Lower lobe of right lung (tissue), 2 donors: Measurements from ENCODE around the gene JARID2. TPM values are rescaled to one million over a fixed set of nuclear protein-coding genes. Genes with fewer than 3 reads are reported as not detected.

ENCODE experiments used
- ATAC-seq, 2 donors: fragments of 200-7000 bp; cut with Tn5 transposase; one replicate each; pipeline ENCODE4 v1.9.1; 2020 to 2022; ENCODE audit warnings: mild to moderate bottlenecking in 2 of 2, moderate library complexity in 2 of 2
- DNase-seq: peaks from one replicate; pipeline ENCODE4 v3.0.0-alpha.2; 2020
- H3K27ac ChIP-seq: fragments of 200-600 bp; one replicate; pipeline ENCODE4 v1.8.0; 2022
- H3K27me3 ChIP-seq: fragments of 200-600 bp; one replicate; pipeline ENCODE4 v1.8.0; 2022; ENCODE audit warnings: low read depth
- H3K36me3 ChIP-seq: fragments of 200-600 bp; one replicate; pipeline ENCODE4 v1.8.0; 2022; ENCODE audit warnings: mild to moderate bottlenecking
- H3K4me1 ChIP-seq: fragments of 200-600 bp; one replicate; pipeline ENCODE4 v1.8.0; 2022
- H3K4me3 ChIP-seq: fragments of 200-600 bp; one replicate; pipeline ENCODE4 v1.8.0; 2022; ENCODE audit warnings: mild to moderate bottlenecking
- H3K9me3 ChIP-seq: fragments of 200-600 bp; one replicate; pipeline ENCODE4 v1.8.0; 2022
- intact Hi-C: fragments of 100-400 bp; cut with DNase I; formaldehyde crosslinking; loops from one replicate; pipeline ENCODE4 v1.11.0; 2022
- total RNA-seq: library from RNA; stranded (reverse); fragmentation: NEBNext Ultra II Directional; extraction: Animal tissue kit (Norgen Biotek cat#: 25700); gene quantifications from one replicate; pipeline ENCODE4 v1.2.1, GENCODE V29; 2021
- TF ChIP-seq, protein P1 (sequence below): fragments of 200-600 bp; IDR thresholded peaks from one replicate; pipeline ENCODE4 v1.8.0; 2022; ENCODE audit warnings: antibody characterized with exemption, mild to moderate bottlenecking
- donor health status: DM: no; HTN: yes; CAD: no; lungs with severe emphysema.

The JARID2 gene
- total RNA-seq, 1 donor from 2014 or later: 16.0 TPM

DNA sequence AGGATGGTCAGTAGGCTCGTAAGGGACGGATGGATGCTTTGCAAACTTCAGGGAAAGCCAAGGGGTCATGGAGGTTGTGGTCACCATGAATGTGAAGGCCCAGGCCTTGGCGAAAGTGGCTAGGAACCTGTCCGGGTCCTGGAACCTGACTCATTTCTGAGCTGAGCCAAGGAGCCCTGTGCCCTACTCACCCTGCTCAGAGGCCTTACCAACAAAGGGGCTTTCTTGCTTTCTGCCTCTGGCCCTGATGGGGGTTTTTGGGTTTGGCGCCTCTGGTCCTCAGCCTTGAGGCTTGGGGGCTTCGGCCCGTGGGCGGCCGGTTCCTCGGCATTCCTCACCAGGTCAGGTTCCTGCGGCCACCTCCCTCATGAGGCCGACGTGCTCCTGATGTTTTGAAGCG, 261.9 kb downstream of the JARID2 start:
- TF ChIP-seq, protein P1, sequence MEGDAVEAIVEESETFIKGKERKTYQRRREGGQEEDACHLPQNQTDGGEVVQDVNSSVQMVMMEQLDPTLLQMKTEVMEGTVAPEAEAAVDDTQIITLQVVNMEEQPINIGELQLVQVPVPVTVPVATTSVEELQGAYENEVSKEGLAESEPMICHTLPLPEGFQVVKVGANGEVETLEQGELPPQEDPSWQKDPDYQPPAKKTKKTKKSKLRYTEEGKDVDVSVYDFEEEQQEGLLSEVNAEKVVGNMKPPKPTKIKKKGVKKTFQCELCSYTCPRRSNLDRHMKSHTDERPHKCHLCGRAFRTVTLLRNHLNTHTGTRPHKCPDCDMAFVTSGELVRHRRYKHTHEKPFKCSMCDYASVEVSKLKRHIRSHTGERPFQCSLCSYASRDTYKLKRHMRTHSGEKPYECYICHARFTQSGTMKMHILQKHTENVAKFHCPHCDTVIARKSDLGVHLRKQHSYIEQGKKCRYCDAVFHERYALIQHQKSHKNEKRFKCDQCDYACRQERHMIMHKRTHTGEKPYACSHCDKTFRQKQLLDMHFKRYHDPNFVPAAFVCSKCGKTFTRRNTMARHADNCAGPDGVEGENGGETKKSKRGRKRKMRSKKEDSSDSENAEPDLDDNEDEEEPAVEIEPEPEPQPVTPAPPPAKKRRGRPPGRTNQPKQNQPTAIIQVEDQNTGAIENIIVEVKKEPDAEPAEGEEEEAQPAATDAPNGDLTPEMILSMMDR: no peak
- Histone ChIP-seq H3K9me3 (no peaks in the 10 kb centered on the region), H3K27me3 (no peaks in the 10 kb centered on the region), H3K4me1 (peaks cover 12% of the 10 kb centered on the region), H3K4me3 (no peak overlapping the region), H3K36me3 (peaks cover 83% of the 10 kb centered on the region), H3K27ac (no peak overlapping the region)
- ATAC-seq (no peak), DNase-seq (no peak)
- intact Hi-C loops: no loop called here

DNA sequence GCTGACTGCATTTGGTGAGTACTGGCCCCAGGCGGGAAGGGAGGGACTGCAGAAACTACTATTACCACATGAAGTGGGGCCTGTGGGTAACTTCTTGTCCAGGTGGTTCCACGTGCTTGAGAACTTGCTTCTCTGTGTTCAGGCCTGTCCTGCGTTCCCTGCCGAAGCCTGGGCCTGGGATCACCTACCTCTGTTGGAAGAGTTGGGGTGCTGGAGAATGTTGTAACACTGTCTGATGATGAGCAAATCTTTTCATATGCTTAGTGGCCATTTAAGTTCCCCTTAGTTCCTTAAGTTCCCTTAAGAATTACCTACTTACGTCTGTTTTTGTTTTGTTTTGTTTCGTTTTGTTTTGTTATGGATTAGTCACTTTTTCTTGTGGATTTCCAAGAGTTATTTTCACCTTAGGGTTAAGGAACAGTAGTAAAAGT, 262.6 kb downstream of the JARID2 start:
- ATAC-seq: no peak
- intact Hi-C loops: no loop called here
- peaks cover 12% of the 10 kb centered on the region for H3K4me1 ChIP-seq
- H3K4me3 ChIP-seq: no peak overlapping the region
- peaks cover 91% of the 10 kb centered on the region for H3K36me3 ChIP-seq
- TF ChIP-seq, protein P1: no peak
- H3K9me3 ChIP-seq: no peaks in the 10 kb centered on the region
- no peak for DNase-seq
- no peak overlapping the region for H3K27ac ChIP-seq
- no peaks in the 10 kb centered on the region for H3K27me3 ChIP-seq

DNA sequence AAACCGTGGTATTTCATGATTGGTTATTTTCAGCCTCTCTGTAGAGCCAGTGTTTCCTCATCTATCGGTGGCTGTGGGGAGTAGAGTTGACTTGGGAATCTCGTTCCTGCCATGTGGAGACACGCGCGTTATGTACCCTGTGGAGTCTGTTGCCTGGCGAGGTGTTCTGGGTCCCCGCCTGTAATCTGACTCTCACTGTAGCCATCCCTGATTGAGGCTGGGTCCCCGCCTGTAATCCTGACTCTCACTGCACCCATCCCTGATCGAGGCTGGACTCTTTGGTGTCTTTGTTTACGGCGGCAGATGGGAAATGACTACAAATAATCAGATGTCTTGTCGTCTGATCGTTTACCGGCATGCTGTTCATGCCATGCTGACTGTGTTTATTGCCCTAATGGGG, 263.1 kb downstream of the JARID2 start:
- intact Hi-C loops: no loop called here
- Histone ChIP-seq H3K27me3 (no peaks in the 10 kb centered on the region), H3K27ac (no peak overlapping the region), H3K4me3 (no peak overlapping the region), H3K4me1 (peaks cover 12% of the 10 kb centered on the region), H3K36me3 (peaks cover 94% of the 10 kb centered on the region), H3K9me3 (no peaks in the 10 kb centered on the region)
- TF ChIP-seq, protein P1: no peak
- no peak for ATAC-seq
- no peak for DNase-seq

DNA sequence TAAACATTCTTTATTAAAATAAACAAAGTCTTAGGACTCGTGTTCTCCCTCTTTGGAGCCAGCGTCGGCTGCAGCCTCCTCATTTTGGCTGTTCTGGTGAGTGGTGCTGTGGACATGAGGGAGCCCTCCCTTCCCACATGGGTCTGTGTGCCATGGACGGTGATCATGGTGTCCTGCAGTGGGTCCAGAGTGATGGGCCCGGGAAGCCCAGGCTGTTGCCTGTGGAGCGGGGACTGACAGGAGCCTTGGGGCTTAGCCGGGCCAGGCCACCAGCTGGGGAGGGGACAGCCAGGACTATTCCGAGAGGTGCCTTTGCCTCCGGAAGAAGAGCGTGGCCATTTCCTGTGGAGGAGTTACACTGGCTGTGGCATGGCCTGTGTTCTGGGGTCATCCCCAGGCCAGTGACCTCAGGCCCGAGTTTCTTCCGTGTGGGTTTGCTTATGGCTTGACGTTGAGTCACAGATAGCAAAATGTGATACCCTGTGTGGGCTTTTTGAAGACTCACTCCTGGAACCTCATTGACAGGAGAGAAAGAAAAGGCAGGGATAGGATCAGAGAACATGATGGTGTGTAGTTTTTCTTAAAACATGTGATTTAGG, 263.6 kb downstream of the JARID2 start:
- peaks cover 94% of the 10 kb centered on the region for H3K36me3 ChIP-seq
- H3K27me3 ChIP-seq: no peaks in the 10 kb centered on the region
- intact Hi-C loops: no loop called here
- no peak overlapping the region for H3K27ac ChIP-seq
- TF ChIP-seq, protein P1: no peak
- H3K9me3 ChIP-seq: no peaks in the 10 kb centered on the region
- H3K4me3 ChIP-seq: no peak overlapping the region
- DNase-seq (no peak), ATAC-seq (no peak)
- H3K4me1 ChIP-seq: peaks cover 12% of the 10 kb centered on the region

DNA sequence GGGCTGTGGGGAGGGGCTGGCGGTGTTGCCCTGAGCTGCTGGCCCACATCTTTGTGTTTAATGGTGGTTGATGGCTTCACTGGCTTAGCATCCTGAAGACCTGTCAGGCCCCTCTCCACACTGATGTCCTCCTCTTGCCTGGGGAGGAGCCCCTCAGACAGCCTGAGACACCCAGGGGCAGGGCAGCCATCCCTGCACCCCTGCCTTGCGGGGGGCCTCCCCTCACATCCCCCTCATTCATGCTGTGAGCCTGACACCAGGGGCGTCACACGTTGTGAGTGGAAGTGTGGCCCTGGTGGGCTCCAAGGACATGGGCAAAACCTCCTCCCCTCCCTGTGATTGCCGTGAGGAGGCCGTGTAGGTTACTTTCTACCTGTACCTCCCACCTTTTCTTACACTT, 264.3 kb downstream of the JARID2 start:
- no peaks in the 10 kb centered on the region for H3K9me3 ChIP-seq
- peaks cover 11% of the 10 kb centered on the region for H3K4me1 ChIP-seq
- intact Hi-C loops: no loop called here
- no peak overlapping the region for H3K27ac ChIP-seq
- TF ChIP-seq, protein P1: no peak
- ATAC-seq (no peak), DNase-seq (no peak)
- H3K36me3 ChIP-seq: peaks cover 94% of the 10 kb centered on the region
- no peak overlapping the region for H3K4me3 ChIP-seq
- H3K27me3 ChIP-seq: no peaks in the 10 kb centered on the region
